SK-N-DZ (cell line): Measurements from ENCODE around the gene STK11.

Source experiments
- DNase-seq: peaks from one replicate; pipeline ENCODE4 v3.0.0-alpha.2; 2015; ENCODE audit warnings: low spot score

Gene STK11

GRCh38 chr19:1259876-1260748, 54.5 kb downstream of the STK11 start:
- no peak for DNase-seq

- DNase-seq: peak; percentile 94
Measured at GRCh38 chr19:1260749-1261537, 55.4 kb downstream of the STK11 start.

DNA sequence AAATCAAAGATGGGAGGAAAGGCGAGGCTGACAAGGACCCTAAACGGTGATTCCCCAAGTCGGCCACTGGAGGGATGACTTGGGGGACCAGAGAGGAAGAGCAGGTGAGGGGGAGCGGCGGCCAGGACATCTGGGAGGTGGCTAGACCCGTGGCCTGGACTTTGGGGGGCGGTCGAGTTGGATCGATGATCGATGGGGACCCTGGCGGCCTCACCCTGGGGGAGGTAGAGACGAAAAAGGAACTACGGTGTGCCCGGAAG, 55.9 kb downstream of the STK11 start:
- DNase-seq: peak; percentile 63

DNA sequence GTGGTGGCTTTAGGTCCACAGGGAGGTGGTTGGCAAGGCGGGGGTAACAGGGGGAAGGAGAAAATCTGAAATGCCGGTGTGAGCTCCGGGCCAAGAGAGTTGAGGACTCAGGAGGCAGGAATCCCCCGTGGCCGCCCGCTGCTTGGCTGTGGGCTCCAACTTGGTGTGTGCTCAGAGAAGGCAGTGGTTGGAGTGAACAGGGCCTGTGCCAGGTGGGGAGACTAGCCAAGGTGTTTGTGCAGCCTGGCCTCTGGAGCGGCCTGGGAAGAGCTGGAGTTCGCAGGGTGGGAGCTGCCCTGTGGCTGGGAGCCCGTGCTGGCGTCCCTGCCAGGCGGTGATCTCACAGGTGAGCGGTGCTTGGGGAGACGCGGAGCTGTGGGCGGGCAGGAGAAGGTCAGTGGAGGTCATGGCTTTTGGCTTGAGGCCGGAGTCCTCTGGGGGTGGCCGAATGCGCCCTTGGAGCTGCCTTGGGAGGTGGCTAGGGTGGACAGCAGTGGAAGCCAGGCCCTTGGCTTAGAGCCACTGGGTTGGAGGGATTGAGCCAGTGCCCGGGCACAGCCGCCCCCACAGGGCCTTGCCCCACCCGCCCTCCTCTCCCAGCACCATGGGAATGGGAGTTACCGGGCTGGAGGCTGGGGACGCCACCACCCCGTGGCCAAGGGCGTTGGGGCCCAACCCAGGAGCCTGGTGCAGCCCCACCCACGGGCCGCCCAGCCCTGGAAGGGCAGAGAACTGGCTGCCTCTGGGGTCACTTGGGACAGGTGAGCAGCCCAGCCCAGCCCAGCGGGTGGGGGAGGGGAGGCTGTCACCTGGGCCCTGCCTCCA, 56.4 kb downstream of the STK11 start:
- DNase-seq: no peak

DNA sequence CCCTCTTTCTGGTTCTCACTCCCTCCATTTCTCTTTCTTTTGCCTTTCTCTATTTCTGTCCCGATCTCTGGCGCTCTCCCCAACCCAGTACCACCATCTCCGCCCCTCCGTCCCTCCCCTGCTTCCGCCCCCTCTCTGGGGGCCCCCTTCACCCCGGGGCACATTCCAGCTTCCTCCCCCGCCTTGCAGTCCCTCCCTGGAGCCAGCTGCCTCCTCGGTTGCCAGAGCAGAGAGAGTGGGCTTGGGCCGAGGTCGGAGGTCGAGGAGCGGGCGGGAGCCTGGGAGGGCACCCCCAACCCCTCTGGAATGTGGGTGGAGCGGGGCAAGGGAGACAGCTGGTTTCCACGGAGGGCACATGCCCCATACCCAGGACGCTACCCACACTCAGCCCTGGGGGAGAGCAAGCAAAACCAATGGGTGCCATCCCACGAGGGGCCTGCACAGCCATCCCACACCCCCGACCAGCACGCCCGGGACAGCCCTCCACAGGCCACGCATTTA, 57.1 kb downstream of the STK11 start:
- no peak for DNase-seq

DNA sequence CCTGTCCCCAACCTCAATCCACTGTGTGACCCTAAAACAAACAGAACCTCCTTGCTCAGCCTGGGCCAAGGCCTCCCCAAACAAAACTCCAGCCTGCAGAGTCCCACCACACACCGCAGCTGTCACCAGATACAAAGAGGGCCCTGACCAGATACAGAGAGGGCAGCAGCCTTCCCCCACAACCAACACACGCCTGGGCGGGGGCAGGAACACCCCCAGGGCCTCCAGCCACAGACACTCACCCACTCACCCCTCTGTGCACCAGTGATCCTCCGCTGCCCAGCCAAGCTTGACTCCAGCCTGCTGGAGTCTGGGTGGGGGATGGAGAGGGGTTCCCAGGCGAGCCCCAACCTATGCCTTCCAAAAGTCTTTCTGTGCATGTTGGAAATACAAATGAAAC, 57.6 kb downstream of the STK11 start:
- DNase-seq: no peak

DNA sequence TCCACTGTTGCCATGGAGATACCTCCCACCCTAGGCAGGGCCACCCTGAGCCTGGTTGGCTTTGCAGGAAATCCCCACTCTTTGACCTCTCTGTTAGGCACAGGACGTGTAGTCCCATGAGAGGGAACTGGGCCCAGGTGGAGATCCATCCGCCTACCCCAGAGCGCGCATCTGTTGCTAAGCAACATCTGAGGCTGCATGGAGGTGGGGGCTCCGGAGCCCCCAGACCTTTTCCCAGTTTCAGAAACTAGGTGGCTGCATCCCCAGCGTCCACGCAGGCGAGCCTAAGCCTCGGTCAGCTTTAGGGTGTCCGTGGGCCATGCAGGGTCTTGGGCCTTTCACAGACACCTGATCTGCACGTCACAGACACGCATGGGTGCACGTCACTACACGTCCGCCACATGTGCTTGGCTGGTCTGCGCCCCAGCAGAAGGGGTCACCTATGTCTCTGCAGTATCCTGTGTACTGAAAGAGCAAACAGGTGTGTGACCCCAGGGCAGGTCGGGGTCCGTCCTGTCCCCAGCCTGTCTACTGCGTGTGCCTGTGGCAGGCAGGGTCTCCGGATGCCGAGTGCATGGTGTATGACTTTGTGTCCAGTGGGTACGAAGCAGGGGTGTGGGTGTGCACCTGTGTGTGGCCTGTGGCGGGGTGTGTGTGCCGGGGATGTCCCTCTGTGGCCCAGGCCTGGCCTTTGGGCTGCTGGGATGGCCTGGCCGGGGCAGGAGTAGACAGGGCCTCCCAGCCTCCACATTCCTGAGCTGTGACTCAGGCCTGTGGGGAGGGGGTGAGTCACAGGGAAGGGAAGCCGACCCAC, 59.4 kb downstream of the STK11 start:
- no peak for DNase-seq

DNA sequence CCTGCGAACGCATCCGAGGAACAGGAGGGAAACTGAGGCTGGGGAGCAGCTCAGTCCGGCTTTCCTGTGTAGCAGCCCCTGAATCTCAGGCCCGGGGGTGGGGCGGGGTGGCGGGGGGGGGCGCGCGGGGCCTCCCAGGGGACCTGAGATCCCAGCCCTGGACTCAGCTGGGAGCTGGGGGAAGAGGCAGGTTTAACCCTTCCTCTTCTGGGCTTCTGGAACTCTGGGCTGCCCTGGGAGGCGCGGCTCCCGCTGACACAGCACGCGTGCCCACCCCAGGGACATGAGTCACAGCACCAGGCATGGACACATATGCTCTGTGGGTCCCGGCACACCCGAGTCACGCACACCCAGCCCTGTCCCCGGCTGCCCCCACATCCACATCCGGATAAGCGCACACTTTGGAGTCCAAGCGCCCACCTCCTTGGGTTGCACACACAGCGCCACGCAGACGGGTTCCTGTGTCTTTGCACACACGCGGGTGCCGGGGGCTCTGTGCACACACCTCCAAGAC, 60.1 kb downstream of the STK11 start:
- no peak for DNase-seq

DNA sequence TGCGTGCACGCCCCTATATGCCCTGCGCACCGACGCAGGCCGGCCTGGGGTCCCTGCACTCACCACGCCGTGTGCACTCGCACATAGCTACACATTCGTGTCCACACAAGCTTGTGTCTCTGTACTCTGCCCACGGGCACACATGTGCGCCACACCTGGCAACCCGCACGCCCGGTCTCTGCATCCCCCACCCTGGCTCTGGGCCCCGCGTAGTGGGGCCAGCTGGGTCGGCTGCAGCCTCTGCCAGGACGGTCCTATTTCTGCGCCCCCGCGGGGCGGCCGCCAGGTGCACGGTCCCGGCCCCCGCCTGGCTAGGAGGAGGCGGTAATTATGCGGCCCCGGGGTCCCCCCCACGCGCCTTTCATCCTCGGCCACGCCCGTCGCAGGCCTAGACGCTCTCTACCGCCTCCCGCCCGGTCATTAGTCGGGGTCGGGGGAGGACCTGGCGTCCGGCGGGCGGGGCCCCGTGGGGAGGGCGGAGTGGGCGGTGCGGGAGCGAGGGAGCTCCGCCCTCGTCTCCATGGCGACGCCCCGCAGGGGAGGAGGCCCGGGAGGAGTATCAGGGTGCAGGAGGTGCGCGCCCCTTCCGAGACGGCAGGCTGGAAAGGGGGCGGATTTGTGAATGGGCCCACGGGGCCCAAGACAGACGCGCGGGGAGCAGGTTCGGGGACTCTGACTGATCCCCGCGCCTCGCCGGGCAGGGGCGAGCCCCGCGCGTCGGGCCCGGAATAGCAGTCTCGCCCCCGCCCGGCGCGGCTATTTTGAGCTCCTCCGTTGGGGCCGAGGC, 60.7 kb downstream of the STK11 start:
- peak; percentile 84 for DNase-seq

- DNase-seq: peak; percentile 64
Measured at GRCh38 chr19:1266916-1267476, 61.4 kb downstream of the STK11 start.

DNA sequence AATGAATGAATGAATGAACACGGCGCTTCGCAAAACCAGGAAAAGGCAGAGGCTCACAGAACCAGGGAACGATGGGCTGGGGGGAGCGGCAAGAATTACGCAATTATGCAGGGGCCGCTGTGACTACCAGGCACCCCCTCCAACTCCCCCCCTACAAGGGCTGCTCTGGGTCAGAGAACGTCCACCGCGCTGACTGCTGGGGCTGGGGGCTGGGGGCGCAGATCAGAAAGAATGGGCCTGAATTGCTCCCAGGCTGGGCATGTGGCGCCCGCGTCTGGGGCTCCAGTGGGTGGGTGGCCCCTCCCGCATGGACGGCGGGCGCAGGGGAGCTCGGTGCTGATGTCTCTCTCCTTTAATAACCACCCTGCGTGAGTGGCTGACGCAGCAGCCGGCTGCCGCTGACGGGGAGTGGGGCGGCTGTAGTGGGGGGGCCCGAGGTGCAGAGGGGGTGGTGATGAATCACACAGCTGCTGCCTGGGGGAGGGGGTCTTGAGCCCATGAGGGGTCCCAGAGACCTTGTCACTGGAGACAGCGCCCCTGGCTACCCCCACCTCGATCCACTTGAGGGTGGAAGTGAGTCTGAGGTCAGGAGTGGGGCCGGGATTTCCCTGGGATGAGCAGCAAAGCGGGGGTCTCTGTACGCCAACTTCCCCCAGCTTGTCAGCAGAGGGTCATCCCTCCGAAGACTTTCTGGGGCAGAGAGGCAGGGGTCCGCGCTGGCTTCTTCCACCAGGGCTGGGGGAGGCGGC, 62.1 kb downstream of the STK11 start:
- no peak for DNase-seq

- no peak for DNase-seq
Measured at GRCh38 chr19:1268226-1269064, 62.9 kb downstream of the STK11 start.

DNA sequence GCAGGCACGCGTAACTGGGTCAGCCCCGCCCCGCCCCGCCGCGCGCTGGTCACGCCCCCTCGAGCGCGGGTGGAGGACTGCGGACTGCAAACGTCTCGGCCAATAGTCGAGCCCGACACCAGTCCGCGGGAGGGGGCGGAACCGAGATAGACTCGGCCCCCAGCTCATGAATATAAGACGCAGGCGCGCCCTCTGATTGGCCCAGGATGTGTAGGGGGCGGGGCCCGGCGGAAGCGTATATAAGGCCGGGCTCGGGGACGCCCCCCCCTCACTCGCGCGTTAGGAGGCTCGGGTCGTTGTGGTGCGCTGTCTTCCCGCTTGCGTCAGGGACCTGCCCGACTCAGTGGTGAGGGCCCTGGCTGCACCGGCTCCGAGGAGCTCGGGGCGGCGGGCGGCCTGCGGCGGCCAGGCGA, 63.5 kb downstream of the STK11 start, which contains the start of gene CIRBP:
Gene CIRBP (plus strand): TSS at position 268 of the 413 bp plus-strand sequence. CDS start 1,602 bp downstream, outside the sequence.
- DNase-seq: peak; percentile 99

- DNase-seq: peak; percentile 85
Measured at GRCh38 chr19:1269478-1270212, 64.1 kb downstream of the STK11 start.

- no peak for DNase-seq
Measured at GRCh38 chr19:1270213-1270853, 64.8 kb downstream of the STK11 start.

GRCh38 chr19:1270854-1271527, 65.4 kb downstream of the STK11 start:
- DNase-seq: no peak
